Measurements from ENCODE around the gene CYP2W1. TPM values are rescaled to one million over a fixed set of nuclear protein-coding genes. Genes with fewer than 3 reads are reported as not detected.

The CYP2W1 gene
- not detected for total RNA-seq (ENCODE audit: unreplicated experiment)
- long read RNA-seq = 0 reads

- H3K27me3 Mint-ChIP-seq (ENCODE audit: unreplicated experiment) = peaks cover 3% of the 10 kb centered on the region
- H3K4me1 Mint-ChIP-seq (ENCODE audit: unreplicated experiment) = no peaks in the 10 kb centered on the region
- H3K27ac Mint-ChIP-seq (ENCODE audit: unreplicated experiment) = no peak within 1 kb of the TSS
- no peak for DNase-seq (ENCODE audit: low spot score)
- H3K36me3 Mint-ChIP-seq (ENCODE audit: low read depth, unreplicated experiment) = no peaks in the 10 kb centered on the region
- H3K4me3 Mint-ChIP-seq (ENCODE audit: unreplicated experiment) = no peak within 1 kb of the TSS
- no peak for TF ChIP-seq CTCF (IDR thresholded peaks at IDR 0.05; ENCODE audit: unreplicated experiment)
- no peaks in the 10 kb centered on the region for H3K9me3 Mint-ChIP-seq (ENCODE audit: unreplicated experiment)
These were observed at the start of gene CYP2W1 for GRCh38 chr7:983004-983615. Gene CYP2W1, plus strand, starts transcription at chr7:983181. Its CDS starts 31 bp downstream, at chr7:983212.

DNA sequence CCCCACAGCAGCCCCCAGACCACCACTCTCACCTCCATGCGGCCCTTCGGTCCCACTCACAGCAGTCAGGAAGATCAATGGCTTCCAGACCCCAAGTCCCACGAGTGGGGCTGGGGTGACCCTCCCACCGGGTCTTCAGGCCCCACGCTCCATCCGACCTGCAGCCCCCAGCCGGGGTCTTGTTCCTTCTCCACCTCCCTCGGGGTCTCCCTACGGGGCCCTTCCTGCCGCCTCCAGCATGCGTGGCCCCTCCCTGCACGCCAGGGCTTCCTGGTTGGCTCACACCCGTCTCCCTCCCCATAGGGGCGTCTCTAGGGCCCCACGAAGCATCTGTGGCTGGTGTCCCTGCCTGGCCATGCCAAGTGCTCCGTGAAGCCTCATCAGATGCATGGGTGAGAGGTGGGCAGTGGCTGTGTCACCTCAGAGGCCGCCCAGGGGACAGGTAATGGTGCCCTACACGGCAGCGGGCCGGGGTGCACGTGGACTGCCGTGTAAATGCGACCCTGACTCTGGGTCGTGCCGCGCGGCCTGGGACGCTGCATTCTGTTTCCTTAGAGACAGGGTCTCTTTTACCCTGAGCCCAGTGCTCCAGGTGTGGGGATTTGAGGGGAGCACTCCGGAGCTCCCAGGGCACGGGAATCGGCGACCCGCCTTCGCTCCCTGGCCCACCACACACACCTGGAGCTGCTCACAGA lies 48.4 kb upstream of the CYP2W1 start:
- no peak for TF ChIP-seq CTCF (IDR thresholded peaks at IDR 0.05; ENCODE audit: unreplicated experiment)
- H3K27ac Mint-ChIP-seq (ENCODE audit: unreplicated experiment) = no peak overlapping the region
- no peaks in the 10 kb centered on the region for H3K4me1 Mint-ChIP-seq (ENCODE audit: unreplicated experiment)
- no peaks in the 10 kb centered on the region for H3K9me3 Mint-ChIP-seq (ENCODE audit: unreplicated experiment)
- peaks cover 2% of the 10 kb centered on the region for H3K27me3 Mint-ChIP-seq (ENCODE audit: unreplicated experiment)
- DNase-seq (ENCODE audit: low spot score) = no peak
- no peaks in the 10 kb centered on the region for H3K36me3 Mint-ChIP-seq (ENCODE audit: low read depth, unreplicated experiment)
- H3K4me3 Mint-ChIP-seq (ENCODE audit: unreplicated experiment) = no peak overlapping the region

- H3K4me3 Mint-ChIP-seq (ENCODE audit: unreplicated experiment) = no peak overlapping the region
- no peaks in the 10 kb centered on the region for H3K4me1 Mint-ChIP-seq (ENCODE audit: unreplicated experiment)
- no peaks in the 10 kb centered on the region for H3K9me3 Mint-ChIP-seq (ENCODE audit: unreplicated experiment)
- DNase-seq (ENCODE audit: low spot score) = no peak
- no peaks in the 10 kb centered on the region for H3K27me3 Mint-ChIP-seq (ENCODE audit: unreplicated experiment)
- TF ChIP-seq CTCF (IDR thresholded peaks at IDR 0.05; ENCODE audit: unreplicated experiment) = no peak
- no peak overlapping the region for H3K27ac Mint-ChIP-seq (ENCODE audit: unreplicated experiment)
- no peaks in the 10 kb centered on the region for H3K36me3 Mint-ChIP-seq (ENCODE audit: low read depth, unreplicated experiment)
These were observed 47.7 kb upstream of the CYP2W1 start for GRCh38 chr7:935164-935873.

DNA sequence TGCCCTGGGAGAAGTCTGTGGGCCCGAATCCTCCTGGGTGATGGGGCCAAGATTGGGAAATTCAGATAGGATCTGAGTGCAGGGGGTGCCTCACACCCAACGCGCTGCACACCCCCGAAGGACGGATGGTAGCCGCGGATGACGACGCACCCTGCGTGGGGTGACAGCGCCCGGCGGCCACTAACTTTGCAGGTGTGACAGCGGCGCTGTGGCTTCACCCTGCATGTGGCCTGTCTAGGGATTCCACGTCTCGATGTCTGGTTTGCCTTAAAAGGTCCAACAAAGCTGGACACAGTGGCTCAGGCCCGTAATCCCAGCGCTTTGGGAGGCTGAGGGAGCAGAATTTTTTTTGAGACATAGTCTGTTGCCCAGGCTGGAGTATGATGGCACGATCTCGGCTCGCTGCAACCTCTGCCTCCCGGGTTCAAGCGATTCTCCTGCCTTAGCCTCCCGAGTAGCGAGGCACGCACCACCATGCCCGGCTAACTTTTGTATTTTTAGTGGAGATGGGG lies 47.1 kb upstream of the CYP2W1 start:
- no peaks in the 10 kb centered on the region for H3K9me3 Mint-ChIP-seq (ENCODE audit: unreplicated experiment)
- no peaks in the 10 kb centered on the region for H3K36me3 Mint-ChIP-seq (ENCODE audit: low read depth, unreplicated experiment)
- no peak for TF ChIP-seq CTCF (IDR thresholded peaks at IDR 0.05; ENCODE audit: unreplicated experiment)
- no peak overlapping the region for H3K27ac Mint-ChIP-seq (ENCODE audit: unreplicated experiment)
- H3K27me3 Mint-ChIP-seq (ENCODE audit: unreplicated experiment) = no peaks in the 10 kb centered on the region
- no peak overlapping the region for H3K4me3 Mint-ChIP-seq (ENCODE audit: unreplicated experiment)
- no peaks in the 10 kb centered on the region for H3K4me1 Mint-ChIP-seq (ENCODE audit: unreplicated experiment)
- no peak for DNase-seq (ENCODE audit: low spot score)

All from endothelial cell (in vitro differentiated cells).